Measurements from ENCODE around the gene PASK. TPM values are rescaled to one million over a fixed set of nuclear protein-coding genes. Genes with fewer than 3 reads are reported as not detected.
A peak's percentile ranks its signal among the peaks of the same experiment; 100 is the strongest.

The PASK gene
- total RNA-seq, 4 donors from 2014 or later: 4.1 to 8.1 (median 5.9) TPM

DNA sequence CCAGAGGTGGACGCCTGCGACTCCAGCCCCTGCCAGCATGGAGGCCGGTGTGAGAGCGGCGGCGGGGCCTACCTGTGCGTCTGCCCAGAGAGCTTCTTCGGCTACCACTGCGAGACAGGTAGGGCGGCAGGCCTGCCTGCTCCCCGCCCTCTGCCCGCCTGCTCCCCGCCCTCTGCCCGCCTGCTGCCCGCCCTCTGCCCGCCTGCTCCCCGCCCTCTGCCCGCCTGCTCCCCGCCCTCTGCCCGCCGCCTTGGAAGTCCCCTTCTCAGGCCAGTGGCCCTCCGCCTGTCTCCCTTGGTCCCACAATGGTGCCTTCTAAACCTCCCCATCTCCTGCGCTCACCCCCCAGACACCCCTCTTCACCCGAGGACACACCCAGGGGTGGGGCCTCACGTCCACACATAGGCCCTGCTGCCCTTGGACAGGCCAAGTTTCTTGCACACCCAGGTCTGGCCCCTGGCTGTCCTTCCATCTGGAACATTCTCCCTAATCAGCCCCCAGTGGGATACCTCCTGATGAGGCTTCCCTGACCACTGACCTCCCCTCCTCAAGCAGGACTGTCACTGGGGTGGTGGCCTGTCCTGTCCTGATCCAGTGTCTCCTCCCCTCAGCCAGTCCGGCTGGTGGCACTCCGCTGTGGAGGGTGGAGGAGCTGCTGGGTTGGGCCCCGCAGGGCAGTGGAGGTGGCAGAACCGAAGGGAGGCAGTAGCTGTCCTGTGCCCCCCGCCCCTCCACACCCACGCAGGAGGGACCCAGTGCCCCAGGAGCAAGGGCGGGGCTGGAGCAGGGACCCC lies 85.1 kb downstream of the PASK start:
- Histone ChIP-seq H3K27ac (peak overlapping the region in 1 of 4 donors; percentile 32), H3K27me3 (no peaks in the 10 kb centered on the region), H3K9me3 (no peaks in the 10 kb centered on the region), H3K4me1 (peaks cover 0 to 23% (median 0%) of the 10 kb centered on the region in 4 donors), H3K36me3 (peaks cover 0 to 47% (median 0%) of the 10 kb centered on the region in 3 donors), H3K4me3 (peak overlapping the region in 1 of 4 donors; percentile 31)
- TF ChIP-seq, protein P1, sequence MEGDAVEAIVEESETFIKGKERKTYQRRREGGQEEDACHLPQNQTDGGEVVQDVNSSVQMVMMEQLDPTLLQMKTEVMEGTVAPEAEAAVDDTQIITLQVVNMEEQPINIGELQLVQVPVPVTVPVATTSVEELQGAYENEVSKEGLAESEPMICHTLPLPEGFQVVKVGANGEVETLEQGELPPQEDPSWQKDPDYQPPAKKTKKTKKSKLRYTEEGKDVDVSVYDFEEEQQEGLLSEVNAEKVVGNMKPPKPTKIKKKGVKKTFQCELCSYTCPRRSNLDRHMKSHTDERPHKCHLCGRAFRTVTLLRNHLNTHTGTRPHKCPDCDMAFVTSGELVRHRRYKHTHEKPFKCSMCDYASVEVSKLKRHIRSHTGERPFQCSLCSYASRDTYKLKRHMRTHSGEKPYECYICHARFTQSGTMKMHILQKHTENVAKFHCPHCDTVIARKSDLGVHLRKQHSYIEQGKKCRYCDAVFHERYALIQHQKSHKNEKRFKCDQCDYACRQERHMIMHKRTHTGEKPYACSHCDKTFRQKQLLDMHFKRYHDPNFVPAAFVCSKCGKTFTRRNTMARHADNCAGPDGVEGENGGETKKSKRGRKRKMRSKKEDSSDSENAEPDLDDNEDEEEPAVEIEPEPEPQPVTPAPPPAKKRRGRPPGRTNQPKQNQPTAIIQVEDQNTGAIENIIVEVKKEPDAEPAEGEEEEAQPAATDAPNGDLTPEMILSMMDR (IDR thresholded peaks at IDR 0.05): no peak
- TF ChIP-seq POLR2A (IDR thresholded peaks at IDR 0.05): no peak
- no peak for TF ChIP-seq EP300 (IDR thresholded peaks at IDR 0.05)
- WGBS, 2 donors: 40 to 52% methylated on average over 25 to 30 of the region's 32 CpGs
- peak in 1 of 2 donors; percentile 8 for DNase-seq (ENCODE audit: low spot score in 2 of 2)

- no peaks in the 10 kb centered on the region for H3K27me3 ChIP-seq
- peaks cover 0 to 23% (median 0%) of the 10 kb centered on the region in 4 donors for H3K4me1 ChIP-seq
- peak overlapping the region in 1 of 4 donors; percentile 31 for H3K4me3 ChIP-seq
- H3K36me3 ChIP-seq: peaks cover 0 to 41% (median 0%) of the 10 kb centered on the region in 3 donors
- 46 to 54% methylated on average over 8 of the region's 8 CpGs for whole genome bisulfite sequencing, 2 donors
- TF ChIP-seq EP300 (IDR thresholded peaks at IDR 0.05) (no peak), POLR2A (IDR thresholded peaks at IDR 0.05) (no peak)
- TF ChIP-seq, protein P1 (IDR thresholded peaks at IDR 0.05): no peak
- no peaks in the 10 kb centered on the region for H3K9me3 ChIP-seq
- no peak overlapping the region for H3K27ac ChIP-seq
- DNase-seq (ENCODE audit: low spot score in 2 of 2): peak in 1 of 2 donors; percentile 11
Measured at GRCh38 chr2:241063587-241063986, 85.7 kb downstream of the PASK start.

- no peaks in the 10 kb centered on the region for H3K27me3 ChIP-seq
- TF ChIP-seq POLR2A (IDR thresholded peaks at IDR 0.05) (no peak), EP300 (IDR thresholded peaks at IDR 0.05) (no peak)
- TF ChIP-seq, protein P1 (IDR thresholded peaks at IDR 0.05): no peak
- H3K9me3 ChIP-seq: no peaks in the 10 kb centered on the region
- peaks cover 0 to 36% (median 0%) of the 10 kb centered on the region in 3 donors for H3K36me3 ChIP-seq
- H3K27ac ChIP-seq: no peak overlapping the region
- H3K4me3 ChIP-seq: no peak overlapping the region
- DNase-seq (ENCODE audit: low spot score in 2 of 2): no peak
- 48 to 55% methylated on average over 8 to 13 of the region's 13 CpGs for WGBS, 2 donors
- H3K4me1 ChIP-seq: peaks cover 0 to 23% (median 0%) of the 10 kb centered on the region in 4 donors
Measured at GRCh38 chr2:241063093-241063551, 86.2 kb downstream of the PASK start.

- TF ChIP-seq POLR2A (IDR thresholded peaks at IDR 0.05) (no peak), EP300 (IDR thresholded peaks at IDR 0.05) (no peak)
- TF ChIP-seq, protein P1 (IDR thresholded peaks at IDR 0.05): no peak
- H3K9me3 ChIP-seq: no peaks in the 10 kb centered on the region
- H3K36me3 ChIP-seq: peaks cover 0 to 30% (median 0%) of the 10 kb centered on the region in 3 donors
- peak overlapping the region in 1 of 4 donors; percentile 34 for H3K27ac ChIP-seq
- WGBS, 2 donors: 73 to 82% methylated on average over 12 to 15 of the region's 15 CpGs
- no peak for DNase-seq (ENCODE audit: low spot score in 2 of 2)
- H3K4me3 ChIP-seq: no peak overlapping the region
- H3K27me3 ChIP-seq: no peaks in the 10 kb centered on the region
- H3K4me1 ChIP-seq: peaks cover 0 to 23% (median 0%) of the 10 kb centered on the region in 4 donors
Measured at GRCh38 chr2:241062389-241063092, 86.7 kb downstream of the PASK start.

Measured in tibial nerve (tissue), 4 donors.